Activated CD8-positive, alpha-beta memory T cell treated with anti-CD3 and anti-CD28 coated beads, Interleukin-2, amount 50 U/mL, for 24 hours (primary cell): Measurements from ENCODE around the gene ASXL2.
A peak's percentile ranks its signal among the peaks of the same experiment; 100 is the strongest.
"Not testable (repeated sequence)": the region's sequence is repeated elsewhere in the genome, so short reads cannot be mapped to it uniquely, and the experiment has no call there.

Experiments used
- DNase-seq: peaks from one replicate; pipeline ENCODE4 v3.0.0-alpha.2; 2020; ENCODE audit errors: extremely low read depth

The ASXL2 gene

DNA sequence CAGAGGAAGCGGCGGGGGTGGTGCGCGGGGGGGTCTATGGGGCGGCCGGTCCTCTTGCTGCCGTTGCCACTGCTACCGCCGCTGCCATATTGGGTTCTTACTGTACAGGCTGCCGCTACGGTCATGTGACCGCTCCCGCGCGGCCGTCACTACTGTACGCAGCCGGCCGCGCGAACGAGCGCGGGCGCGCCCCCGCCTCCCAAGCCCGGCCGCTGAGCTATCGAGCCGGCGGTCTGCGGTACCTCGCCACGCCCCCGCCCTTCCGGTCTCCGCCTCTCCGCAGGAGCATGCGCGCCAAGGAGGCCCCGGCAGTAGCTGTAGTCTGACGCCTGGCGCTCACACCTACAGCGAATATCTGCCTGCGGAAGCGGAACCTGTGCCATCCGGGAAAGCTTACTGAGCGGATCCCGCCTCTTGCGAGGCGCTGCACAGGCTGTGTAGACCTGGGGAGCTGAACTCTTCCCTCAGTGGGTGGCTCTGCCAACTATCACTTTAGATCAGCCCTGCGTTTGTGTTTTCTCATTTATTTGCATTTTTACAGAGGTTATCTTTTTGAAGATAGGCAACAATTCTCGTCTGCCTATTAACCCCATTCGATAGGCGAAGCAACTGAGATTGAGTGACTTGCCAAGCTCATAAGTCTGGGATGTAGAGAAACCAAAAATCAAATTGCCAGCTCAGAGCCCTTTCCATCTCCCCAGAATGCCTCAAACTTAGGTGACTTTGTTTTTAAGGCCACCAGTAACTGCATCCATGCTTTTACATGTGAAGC, at the start of gene ASXL2:
ASXL2 (minus strand) TSS at position 127 of the 772 bp plus-strand sequence. CDS start 265 bp downstream, outside the sequence.
- DNase-seq = peak; percentile 89

DNA sequence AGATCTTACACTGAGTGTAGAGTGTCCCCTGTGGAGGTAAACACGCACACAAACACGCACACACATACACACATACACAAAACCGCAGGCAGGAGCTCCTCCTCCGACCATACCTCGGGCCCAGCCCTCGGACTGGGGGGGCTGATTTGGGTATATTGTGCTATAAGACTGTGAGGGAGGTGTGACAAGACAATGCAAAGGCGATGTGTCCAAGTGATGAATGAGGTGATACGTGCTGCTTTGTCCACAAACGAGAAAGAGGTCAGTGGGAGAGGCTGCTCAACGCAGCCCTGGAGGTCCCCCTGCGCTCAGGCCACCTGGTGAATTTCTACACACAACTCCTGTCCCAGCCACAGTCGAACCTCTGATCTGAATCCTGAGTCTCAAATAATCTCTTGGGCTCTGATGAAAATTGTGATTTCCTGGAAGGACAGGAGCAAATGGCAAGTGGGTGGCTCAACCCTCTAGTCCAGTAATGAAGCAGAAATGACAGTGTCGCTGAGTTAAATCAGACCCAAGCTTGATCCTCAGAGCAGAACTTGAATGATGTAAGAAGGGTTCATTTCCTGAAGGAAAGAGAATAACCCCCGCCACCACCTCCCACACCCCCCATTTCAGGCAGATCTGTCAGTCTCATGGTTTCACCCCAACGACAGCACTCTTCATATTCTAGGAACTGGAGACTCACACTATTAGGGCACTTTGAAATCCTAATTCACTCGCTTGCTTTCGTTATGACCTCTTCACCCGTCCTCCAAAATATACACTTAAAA, 48.9 kb upstream of the ASXL2 start:
- DNase-seq = no peak

DNA sequence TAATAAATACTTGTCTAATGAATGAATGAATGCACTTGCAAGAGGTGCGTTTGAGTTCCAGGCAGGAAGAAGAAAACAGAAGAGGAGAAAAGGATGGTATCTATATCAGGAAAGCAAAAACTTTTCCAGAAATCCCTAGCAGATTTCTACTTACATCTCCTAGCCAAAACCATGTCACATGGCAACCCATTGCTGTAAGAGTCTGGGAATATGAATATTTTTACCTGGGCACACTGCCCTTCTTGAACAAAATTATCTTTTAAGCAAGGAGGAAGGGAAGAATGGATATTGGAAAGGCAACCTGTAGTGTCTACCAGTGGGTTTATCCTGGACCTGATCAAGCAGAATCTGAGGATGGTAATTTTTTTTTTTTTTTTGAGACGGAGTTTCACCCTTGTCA, 44.2 kb upstream of the ASXL2 start:
- DNase-seq = no peak

DNA sequence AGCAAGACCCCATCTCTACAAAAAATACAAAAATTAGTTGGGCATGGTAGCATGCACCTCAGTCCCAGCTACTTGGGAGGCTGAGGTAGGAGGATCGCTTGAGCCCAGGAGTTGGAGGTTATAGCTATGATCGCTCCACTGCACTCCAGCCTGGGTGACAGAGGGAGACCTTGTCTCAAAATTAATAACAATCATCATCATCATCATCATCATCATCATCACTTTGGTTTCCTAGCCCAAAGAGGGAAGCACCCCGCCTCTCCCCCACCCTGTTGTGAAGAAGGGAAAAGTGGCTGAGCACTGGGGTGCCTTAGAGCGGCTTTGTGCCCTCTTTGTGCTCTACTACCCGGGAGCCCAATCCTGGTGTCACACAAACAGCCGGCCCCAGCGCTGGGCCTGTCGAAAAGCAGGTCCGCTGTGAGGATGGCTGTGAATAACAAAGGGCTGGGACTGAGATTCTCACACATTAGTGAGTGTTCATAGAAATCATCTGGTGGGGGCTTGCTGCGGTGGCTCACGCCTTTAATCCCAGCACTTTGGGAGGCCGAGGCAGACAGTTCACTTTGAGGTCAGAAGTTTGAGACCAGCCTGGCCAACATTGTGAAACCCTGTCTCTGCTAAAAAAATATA, 42.6 kb upstream of the ASXL2 start:
- no peak for DNase-seq

DNA sequence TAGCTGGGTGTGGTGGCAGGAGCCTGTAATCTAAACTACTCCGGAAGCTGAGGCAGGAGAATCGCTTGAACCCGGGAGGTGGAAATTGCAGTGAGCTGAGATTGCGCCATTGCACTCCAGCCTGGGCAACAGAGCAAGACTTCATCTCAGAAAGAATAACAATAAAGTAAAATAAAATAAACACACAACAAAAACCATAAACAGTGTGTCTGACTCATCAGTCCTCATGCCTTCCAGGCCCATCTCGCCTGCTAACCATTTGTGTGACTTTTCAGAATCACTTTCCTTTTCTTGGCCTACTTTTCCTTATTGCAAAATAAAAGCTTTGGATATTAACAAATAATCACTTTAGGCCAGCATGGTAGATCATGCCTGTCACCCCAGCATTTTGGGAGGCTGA, 42.0 kb upstream of the ASXL2 start:
- no peak for DNase-seq

DNA sequence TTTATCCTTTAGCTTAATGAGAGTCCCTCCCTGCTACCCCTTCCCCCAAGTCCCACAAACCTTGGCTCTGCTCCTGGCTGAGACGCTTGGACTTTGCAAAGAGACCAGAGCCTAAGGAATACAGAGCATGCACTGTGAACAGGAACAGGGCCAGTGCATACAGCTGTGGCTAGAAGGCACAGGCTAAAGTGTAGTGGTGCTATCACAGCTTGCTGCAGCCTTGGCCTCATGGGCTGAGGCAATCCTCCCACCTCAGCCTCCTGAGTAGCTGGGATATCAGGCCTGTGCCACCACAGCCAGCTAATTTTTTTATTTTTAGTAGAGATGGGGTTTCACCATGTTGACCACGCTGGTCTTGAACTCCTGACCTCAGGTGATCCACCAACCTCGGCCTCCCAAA, 39.5 kb upstream of the ASXL2 start:
- no peak for DNase-seq

DNA sequence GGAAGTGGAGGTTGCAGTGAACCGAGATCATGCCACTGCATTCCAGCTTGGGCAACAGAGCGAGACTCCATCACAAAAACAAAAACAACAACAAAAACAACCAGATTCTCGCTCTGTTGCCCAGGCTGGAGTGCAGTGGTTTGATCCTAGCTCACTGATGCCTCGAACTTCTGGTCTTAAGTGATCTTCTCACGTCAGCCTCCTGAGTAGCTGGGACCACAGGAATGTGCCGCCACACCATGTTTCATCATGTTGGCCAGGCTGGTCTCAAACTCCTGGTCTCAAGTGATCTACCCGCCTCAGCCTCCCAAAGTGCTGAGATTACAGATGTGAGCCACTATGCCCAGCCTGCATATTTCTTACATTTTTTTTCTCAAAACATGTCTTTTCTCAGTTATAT, 39.1 kb upstream of the ASXL2 start:
- DNase-seq = not testable (repeated sequence)

DNA sequence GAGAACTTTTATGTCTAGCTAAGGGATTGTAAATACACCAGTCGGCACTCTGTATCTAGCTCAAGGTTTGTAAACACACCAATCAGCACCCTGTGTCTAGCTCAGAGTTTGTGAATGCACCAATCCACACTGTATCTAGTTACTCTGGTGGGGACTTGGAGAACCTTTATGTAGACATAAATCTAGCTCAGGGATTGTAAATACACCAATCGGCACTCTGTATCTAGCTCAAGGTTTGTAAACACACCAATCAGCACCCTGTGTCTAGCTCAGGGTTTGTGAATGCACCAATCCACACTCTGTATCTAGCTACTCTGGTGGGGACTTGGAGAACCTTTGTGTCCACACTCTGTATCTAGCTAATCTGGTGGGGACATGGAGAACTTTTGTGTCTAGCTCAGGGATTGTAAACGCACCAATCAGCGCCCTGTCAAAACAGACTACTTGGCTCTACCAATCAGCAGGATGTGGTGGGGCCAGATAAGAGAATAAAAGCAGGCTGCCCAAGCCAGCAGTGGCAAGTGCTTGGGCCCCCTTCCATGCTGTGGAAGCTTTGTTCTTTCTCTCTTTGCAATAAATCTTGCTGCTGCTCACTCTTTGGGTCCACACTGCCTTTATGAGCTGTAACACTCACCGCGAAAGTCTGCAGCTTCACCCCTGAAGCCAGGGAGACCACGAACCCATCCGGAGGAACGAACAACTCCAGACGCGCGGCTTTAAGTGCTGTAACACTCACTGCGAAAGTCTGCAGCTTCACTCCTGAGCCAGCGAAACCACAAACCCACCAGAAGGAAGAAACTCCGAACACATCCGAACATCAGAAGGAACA, 37.9 kb upstream of the ASXL2 start:
- DNase-seq = peak; percentile 6

DNA sequence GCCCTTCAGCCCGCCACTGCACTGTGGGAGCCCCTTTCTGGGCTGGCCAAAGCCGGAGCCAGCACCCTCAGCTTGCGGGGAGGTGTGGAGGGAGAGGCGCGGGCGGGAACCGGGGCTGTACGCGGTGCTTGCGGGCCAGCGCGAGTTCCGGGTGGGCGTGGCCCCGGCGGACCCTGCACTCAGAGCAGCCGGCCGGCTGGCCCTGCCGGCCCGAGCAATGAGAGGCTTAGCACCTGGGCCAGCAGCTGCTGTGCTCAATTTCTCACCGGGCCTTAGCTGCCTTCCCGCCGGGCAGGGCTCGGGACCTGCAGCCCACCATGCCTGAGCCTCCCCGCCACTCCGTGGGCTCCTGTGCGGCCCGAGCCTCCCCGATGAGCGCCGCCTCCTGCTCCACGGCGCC, 37.1 kb upstream of the ASXL2 start:
- DNase-seq = not testable (repeated sequence)

DNA sequence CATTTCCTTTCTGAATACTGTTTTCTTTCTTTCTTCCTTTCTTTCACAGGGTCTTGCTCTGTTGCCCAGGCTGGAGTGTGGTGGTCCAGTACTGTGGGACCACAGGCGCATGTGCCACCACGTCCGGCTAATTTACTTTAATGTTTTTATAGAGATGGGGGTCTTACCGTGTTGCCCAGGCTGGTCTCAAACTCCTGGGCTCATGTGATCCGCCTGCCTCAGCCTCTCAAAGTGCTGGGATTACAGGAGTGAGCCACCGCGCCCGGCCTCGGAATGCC, 35.3 kb upstream of the ASXL2 start:
- DNase-seq = not testable (repeated sequence)

DNA sequence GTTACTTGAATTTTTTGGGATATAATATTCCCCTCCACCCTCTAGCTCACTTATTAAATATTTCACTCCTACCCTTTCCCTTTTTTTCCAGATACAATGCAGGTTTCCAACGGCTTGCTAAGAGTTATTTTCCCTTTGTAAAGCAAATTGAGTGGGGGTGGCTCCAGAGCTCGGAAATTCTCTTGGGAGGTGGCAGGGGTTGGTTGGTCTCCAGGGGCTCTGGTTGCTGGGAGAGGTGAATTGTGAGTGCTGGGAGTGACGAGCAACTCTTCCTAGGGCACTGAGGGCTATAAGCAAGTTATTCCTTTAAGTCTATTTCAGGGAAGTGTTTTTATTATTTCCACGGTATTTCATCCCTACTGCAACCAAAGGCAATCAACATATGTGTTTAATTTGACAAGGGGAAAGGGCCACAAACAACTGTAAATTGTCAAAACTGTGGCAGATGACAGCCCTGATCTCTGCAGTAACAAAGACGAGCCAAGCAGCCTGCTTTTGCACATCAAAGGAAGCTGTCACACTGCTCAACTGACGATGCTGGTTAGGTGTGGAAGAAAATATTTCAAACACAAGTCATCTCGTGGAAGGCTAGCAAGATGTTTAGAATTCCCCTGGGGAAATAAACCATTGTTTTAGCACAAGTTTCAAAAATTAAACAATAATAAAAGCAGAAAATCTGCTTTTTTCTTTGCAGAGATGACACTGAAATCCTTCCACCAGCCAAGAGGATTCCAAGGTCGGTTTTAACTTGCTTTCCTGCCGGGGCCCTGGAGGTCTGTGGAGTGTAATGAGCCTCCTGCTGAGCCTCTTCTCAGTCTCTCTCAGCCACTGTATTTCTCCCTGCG, 34.8 kb upstream of the ASXL2 start:
- DNase-seq = no peak

DNA sequence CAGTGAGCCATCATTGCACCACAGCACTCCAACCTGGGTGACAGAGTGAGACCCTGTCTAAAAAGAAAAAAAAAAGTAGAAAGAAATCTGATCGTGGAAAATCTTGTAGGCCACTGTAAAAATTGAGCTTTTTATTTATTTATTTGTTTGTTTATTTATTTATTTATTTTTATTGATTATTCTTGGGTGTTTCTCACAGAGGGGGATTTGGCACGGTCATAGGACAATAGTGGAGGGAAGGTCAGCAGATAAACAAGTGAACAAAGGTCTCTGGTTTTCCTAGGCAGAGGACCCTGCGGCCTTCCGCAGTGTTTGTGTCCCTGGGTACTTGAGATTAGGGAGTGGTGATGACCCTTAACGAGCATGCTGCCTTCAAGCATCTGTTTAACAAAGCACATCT, 31.3 kb upstream of the ASXL2 start:
- not testable (repeated sequence) for DNase-seq

DNA sequence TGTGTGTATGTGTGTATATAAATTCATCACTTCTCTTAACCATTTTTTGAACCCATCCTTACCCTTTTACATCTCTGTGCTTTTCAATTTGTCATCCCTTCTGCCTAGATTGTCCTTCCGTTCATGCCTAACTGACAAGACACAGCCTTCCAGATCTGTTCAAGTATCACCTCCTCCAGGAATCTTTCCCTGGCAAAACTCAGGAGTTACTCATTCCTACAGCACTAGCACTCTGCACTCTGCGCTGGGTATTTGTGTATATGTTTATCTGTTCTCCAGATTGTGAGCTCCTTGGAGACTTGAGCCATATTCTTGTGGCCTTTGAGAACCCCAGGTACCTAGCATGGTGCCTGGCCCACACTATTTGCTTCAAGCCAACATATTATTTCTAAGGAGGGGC, 26.8 kb upstream of the ASXL2 start:
- no peak for DNase-seq

DNA sequence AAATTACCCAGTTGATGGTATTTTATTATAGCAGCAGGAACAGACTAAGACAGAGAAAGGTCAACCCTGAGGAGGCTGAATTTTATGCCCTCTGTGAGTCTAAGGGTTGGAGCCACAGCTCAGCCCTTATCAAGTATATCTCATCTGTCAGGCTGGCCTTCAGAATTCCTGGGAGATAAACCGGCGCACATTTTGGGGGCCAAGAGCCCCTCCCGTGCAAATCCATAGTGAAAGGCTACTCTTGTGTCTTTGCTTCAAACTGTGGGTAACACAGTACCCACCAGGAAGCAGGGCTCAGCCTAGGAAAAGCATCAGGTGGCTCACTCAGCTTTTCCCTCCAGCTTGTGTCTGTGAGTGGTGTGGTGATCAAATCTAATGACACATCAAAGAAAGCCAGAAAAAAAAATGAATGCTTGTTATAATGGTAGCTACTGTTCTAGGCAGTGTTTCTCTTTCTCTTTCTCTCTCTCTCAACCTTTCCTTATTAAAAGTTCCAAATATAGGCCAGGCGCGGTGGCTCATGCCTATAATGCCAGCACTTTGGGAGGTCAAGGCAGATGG, 25.0 kb upstream of the ASXL2 start:
- no peak for DNase-seq

DNA sequence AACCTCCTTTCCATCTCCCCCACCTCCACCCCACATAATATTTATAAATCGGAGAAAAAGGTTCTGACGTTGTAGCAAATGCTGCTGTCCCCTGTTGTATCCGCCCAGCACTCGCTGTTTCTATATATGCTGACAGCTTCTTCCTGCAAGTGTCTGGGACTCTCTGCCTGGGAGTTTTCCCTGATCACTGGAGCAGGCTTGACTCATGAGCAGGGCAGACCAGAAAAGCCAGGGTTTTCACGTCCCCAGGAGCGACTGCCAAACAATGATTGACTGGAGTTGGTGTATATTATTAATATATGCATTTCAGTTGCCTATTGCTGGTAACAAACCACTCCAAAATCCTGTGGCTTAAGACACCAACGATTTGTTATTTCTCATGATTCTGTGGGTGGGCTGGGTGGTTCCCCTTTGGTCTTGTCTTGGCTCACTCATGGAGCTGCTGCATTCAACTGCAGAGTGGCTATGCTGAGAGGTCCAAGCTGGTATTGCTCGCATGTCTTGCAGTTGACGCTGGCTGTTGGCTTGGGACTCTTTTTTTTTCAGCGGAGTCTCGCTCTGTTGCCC, 21.2 kb upstream of the ASXL2 start:
- DNase-seq = no peak

DNA sequence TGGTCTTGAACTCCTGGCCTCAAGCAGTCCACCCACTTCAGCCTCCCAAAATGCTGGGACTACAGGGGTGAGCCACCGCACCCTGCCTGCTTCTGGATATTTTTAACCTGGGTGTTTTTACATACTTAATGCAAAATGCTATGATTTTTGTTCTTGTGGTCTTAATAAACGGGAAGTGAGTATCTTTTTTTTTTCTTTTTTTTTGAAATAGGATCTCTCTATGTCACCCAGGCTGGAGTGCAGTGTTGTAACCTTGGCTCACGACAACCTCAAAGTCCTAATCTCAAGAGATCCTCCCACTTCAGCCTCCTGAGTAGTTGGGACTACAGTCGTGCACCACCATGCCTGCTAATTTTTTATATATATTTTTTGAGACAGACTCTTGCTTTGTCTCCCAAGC, 19.2 kb upstream of the ASXL2 start:
- DNase-seq = no peak

DNA sequence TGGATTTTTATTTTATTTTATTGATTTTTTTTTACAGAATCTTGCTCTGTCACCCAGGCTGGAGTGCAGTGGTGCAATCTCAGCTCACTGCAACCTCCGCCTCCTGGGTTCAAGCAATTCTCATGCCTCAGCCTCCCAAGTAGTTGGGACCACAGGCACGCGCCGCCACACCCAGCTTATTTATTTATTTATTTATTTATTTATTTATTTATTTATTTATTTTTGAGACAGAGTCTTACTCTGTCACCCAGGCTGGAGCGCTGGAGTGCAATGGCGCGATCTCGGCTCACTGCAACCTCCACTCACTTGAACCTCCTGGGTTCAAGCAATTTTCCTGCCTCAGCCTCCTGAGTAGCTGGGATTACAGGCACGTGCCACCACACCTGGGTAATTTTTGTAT, 18.0 kb upstream of the ASXL2 start:
- not testable (repeated sequence) for DNase-seq

DNA sequence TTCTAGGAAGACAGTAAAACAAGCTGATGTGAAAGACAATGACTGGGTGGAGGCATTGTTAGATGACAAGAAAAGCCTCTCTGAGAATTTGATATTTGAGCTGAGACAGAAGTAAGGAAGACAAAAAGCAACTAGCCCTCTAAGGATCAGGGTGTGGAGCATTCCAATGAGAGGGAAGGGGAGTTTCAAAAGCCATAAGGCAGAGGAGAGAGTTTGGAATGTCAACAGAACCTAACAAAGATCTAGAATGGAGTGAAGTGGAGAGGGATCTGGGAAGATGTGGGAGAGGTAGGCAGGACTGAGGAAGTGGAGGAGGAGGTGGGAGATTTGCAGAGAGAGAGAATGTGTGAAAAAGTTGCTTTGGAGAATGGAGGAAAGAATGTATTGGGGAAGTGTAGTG, 17.3 kb upstream of the ASXL2 start:
- DNase-seq = no peak

DNA sequence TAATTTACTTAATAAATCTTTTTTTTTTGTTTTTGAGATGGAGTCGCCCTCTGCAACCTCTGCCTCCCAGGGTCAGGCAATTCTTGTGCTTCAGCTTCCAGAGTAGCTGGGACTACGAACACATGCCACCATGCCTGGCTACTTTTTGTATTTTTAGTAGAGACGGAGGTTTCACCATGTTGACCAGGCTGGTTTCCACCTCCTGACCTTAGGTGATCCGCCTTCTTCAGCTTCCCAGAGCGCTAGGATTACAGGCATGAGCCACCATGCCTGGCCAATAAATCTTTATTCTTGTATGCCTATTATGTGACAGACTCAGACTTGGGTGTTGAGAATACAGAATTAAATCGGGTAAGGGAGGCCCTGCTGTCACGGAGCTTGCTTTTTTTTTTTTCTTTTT, 16.7 kb upstream of the ASXL2 start:
- no peak for DNase-seq

DNA sequence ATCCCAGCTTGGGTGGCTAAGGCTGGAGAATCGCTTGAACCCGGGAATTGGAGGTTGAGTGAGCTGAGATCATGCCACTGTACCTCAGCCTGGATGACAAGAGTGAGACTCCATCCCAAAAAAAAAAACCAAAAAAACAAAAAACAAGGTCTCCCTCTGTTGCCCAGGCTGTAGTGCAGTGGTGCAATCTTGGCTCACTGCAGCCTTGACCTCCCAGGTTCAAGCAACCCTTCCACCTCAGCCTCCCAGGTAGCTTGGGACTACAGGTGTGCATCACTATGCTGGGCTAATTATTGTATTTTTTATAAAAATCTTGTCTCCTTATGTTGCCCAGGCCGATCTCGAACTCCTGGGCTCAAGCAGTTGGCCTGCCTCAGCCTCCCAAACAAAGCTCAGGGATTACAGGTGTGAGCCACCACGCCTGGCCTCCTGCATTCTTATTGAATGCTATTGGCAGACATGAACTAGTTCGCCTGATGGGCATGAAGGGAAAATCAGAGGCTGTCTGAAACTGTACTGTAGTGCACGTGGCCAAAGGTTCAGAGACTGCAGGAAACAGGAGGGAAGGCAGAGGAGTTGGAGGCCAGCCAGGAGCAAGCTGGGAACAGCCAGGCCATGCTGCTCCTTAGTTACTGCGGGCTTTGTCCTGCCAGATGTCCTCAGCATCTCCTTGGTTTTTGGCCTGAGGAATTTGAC, 16.0 kb upstream of the ASXL2 start:
- no peak for DNase-seq
